ENCODE data around the gene OR2S2. TPM values are rescaled to one million over a fixed set of nuclear protein-coding genes. Genes with fewer than 3 reads are reported as not detected.

Gene OR2S2
- total and polyA plus RNA-seq, 5 experiments from 2014 or later: not detected

GRCh38 chr9:35981699-35982098 lies 23.7 kb upstream of the OR2S2 start:
- Mint-ChIP-seq H3K4me1 (peaks cover 5 to 10% (median 7%) of the 10 kb centered on the region in 4 donors), H3K4me3 (no peak overlapping the region), H3K27ac (peak overlapping the region in 1 of 10 donors; percentile 40), H3K27me3 (peaks cover 23 to 57% (median 26%) of the 10 kb centered on the region in 5 donors), H3K36me3 (no peaks in the 10 kb centered on the region), H3K9me3 (peaks cover 0 to 4% (median 0%) of the 10 kb centered on the region in 9 donors)
- DNase-seq (no peak), ATAC-seq (no peak)
- POLR2A ChIA-PET: no interaction called here

- H3K27me3 Mint-ChIP-seq: peaks cover 24 to 63% (median 28%) of the 10 kb centered on the region in 5 donors
Measured at GRCh38 chr9:35980289-35981011, 22.5 kb upstream of the OR2S2 start.

GRCh38 chr9:35978792-35979191 lies 20.8 kb upstream of the OR2S2 start:
- H3K4me3 Mint-ChIP-seq: no peak overlapping the region

More at GRCh38 chr9:35980289-35981011, 22.5 kb upstream of the OR2S2 start:
- ATAC-seq (no peak), DNase-seq (no peak)
- H3K4me1 Mint-ChIP-seq: peaks cover 5 to 10% (median 7%) of the 10 kb centered on the region in 4 donors
- peak overlapping the region in 1 of 10 donors; percentile 45 for H3K27ac Mint-ChIP-seq
- no peak overlapping the region for H3K4me3 Mint-ChIP-seq
- H3K9me3 Mint-ChIP-seq: peaks cover 6 to 14% (median 8%) of the 10 kb centered on the region in 9 donors
- POLR2A ChIA-PET: no interaction called here
- H3K36me3 Mint-ChIP-seq: peaks cover 0 to 6% (median 6%) of the 10 kb centered on the region in 3 donors

GRCh38 chr9:35976726-35977125 lies 18.8 kb upstream of the OR2S2 start:
- Mint-ChIP-seq H3K27me3 (peaks cover 27 to 68% (median 31%) of the 10 kb centered on the region in 5 donors), H3K9me3 (peaks cover 14 to 29% (median 23%) of the 10 kb centered on the region in 9 donors), H3K27ac (no peak overlapping the region), H3K36me3 (peaks cover 0 to 23% (median 21%) of the 10 kb centered on the region in 3 donors), H3K4me1 (peaks cover 8 to 19% (median 14%) of the 10 kb centered on the region in 4 donors), H3K4me3 (no peak overlapping the region)
- POLR2A ChIA-PET: interaction anchor here (0.5 kb wide), 1 partner anchor 219 kb away, joined by 5 read pairs; no protein-coding TSS in a partner anchor
- DNase-seq: no peak
- ATAC-seq: no peak

More at GRCh38 chr9:35978792-35979191, 20.8 kb upstream of the OR2S2 start:
- peaks cover 28 to 58% (median 32%) of the 10 kb centered on the region in 5 donors for H3K27me3 Mint-ChIP-seq
- peaks cover 14 to 29% (median 23%) of the 10 kb centered on the region in 9 donors for H3K9me3 Mint-ChIP-seq
- H3K36me3 Mint-ChIP-seq: peaks cover 0 to 23% (median 18%) of the 10 kb centered on the region in 3 donors
- ATAC-seq (no peak), DNase-seq (no peak)
- no peak overlapping the region for H3K27ac Mint-ChIP-seq
- peaks cover 5 to 10% (median 7%) of the 10 kb centered on the region in 4 donors for H3K4me1 Mint-ChIP-seq
- POLR2A ChIA-PET: no interaction called here

- H3K27me3 Mint-ChIP-seq: peaks cover 24 to 68% (median 27%) of the 10 kb centered on the region in 5 donors
- H3K4me1 Mint-ChIP-seq: peaks cover 7 to 17% (median 13%) of the 10 kb centered on the region in 4 donors
- POLR2A ChIA-PET: no interaction called here
- ATAC-seq (no peak), DNase-seq (no peak)
- no peak overlapping the region for H3K4me3 Mint-ChIP-seq
- no peak overlapping the region for H3K27ac Mint-ChIP-seq
- peaks cover 14 to 29% (median 23%) of the 10 kb centered on the region in 9 donors for H3K9me3 Mint-ChIP-seq
- H3K36me3 Mint-ChIP-seq: peaks cover 0 to 23% (median 21%) of the 10 kb centered on the region in 3 donors
Measured at GRCh38 chr9:35974800-35975199, 16.8 kb upstream of the OR2S2 start.

GRCh38 chr9:35972093-35972492 lies 14.1 kb upstream of the OR2S2 start:
- Mint-ChIP-seq H3K36me3 (peaks cover 0 to 23% (median 21%) of the 10 kb centered on the region in 3 donors), H3K4me1 (peaks cover 7 to 17% (median 13%) of the 10 kb centered on the region in 4 donors), H3K27me3 (peaks cover 21 to 71% (median 25%) of the 10 kb centered on the region in 5 donors), H3K9me3 (peaks cover 14 to 29% (median 23%) of the 10 kb centered on the region in 9 donors), H3K4me3 (peak overlapping the region; percentile 45 to 75 (median 69)), H3K27ac (peak overlapping the region in 1 of 10 donors; percentile 45)
- DNase-seq (peak in 8 of 10 donors; percentile 14 to 62 (median 33)), ATAC-seq (peak; percentile 87 to 93)
- POLR2A ChIA-PET: no interaction called here

GRCh38 chr9:35967042-35967441 lies 9.1 kb upstream of the OR2S2 start:
- no peak overlapping the region for H3K4me3 Mint-ChIP-seq
- no peaks in the 10 kb centered on the region for H3K9me3 Mint-ChIP-seq
- no peak overlapping the region for H3K27ac Mint-ChIP-seq
- H3K27me3 Mint-ChIP-seq: peaks cover 13 to 46% (median 14%) of the 10 kb centered on the region in 5 donors
- peaks cover 4 to 7% (median 5%) of the 10 kb centered on the region in 4 donors for H3K4me1 Mint-ChIP-seq
- no peak for DNase-seq
- no peak for ATAC-seq
- POLR2A ChIA-PET: no interaction called here
- H3K36me3 Mint-ChIP-seq: no peaks in the 10 kb centered on the region

- Mint-ChIP-seq H3K4me3 (no peak overlapping the region), H3K36me3 (no peaks in the 10 kb centered on the region), H3K9me3 (no peaks in the 10 kb centered on the region), H3K4me1 (peaks cover 0 to under 1% (median under 1%) of the 10 kb centered on the region in 4 donors), H3K27ac (no peak overlapping the region), H3K27me3 (peaks cover 7 to 41% (median 8%) of the 10 kb centered on the region in 5 donors)
- DNase-seq (no peak), ATAC-seq (no peak)
- POLR2A ChIA-PET: no interaction called here
Measured at GRCh38 chr9:35966433-35966832, 8.5 kb upstream of the OR2S2 start.

- DNase-seq (no peak), ATAC-seq (no peak)
- Mint-ChIP-seq H3K4me3 (no peak overlapping the region), H3K27me3 (peaks cover 0 to 29% (median 7%) of the 10 kb centered on the region in 5 donors), H3K27ac (no peak overlapping the region), H3K4me1 (no peaks in the 10 kb centered on the region), H3K9me3 (no peaks in the 10 kb centered on the region), H3K36me3 (no peaks in the 10 kb centered on the region)
- POLR2A ChIA-PET: no interaction called here
Measured at GRCh38 chr9:35965011-35965410, 7.1 kb upstream of the OR2S2 start.

- peak overlapping the region in 1 of 10 donors; percentile 35 for H3K27ac Mint-ChIP-seq
- no peaks in the 10 kb centered on the region for H3K36me3 Mint-ChIP-seq
- POLR2A ChIA-PET: no interaction called here
- DNase-seq: no peak
- H3K4me1 Mint-ChIP-seq: no peaks in the 10 kb centered on the region
- no peak for ATAC-seq
- H3K9me3 Mint-ChIP-seq: no peaks in the 10 kb centered on the region
- H3K4me3 Mint-ChIP-seq: no peak overlapping the region
- peaks cover 0 to 22% (median 7%) of the 10 kb centered on the region in 5 donors for H3K27me3 Mint-ChIP-seq
Measured at GRCh38 chr9:35962126-35962906, 4.4 kb upstream of the OR2S2 start.

GRCh38 chr9:35960039-35960655 lies 2.2 kb upstream of the OR2S2 start:
- no peak for DNase-seq
- no peaks in the 10 kb centered on the region for H3K9me3 Mint-ChIP-seq
- H3K27me3 Mint-ChIP-seq: peaks cover 0 to 20% (median 14%) of the 10 kb centered on the region in 5 donors
- ATAC-seq: no peak
- H3K36me3 Mint-ChIP-seq: no peaks in the 10 kb centered on the region
- no peak overlapping the region for H3K4me3 Mint-ChIP-seq
- H3K4me1 Mint-ChIP-seq: peaks cover 0 to 1% (median 0%) of the 10 kb centered on the region in 4 donors
- POLR2A ChIA-PET: no interaction called here
- no peak overlapping the region for H3K27ac Mint-ChIP-seq

- POLR2A ChIA-PET: interaction anchor here (0.5 to 0.7 kb wide), 2 partner anchors 216 to 224 kb away, joined by 3 read pairs; no protein-coding TSS in a partner anchor
- ATAC-seq (no peak), DNase-seq (no peak)
- Mint-ChIP-seq H3K36me3 (no peaks in the 10 kb centered on the region), H3K27me3 (peaks cover 4 to 24% (median 15%) of the 10 kb centered on the region in 5 donors), H3K4me1 (peaks cover 4 to 7% (median 5%) of the 10 kb centered on the region in 4 donors), H3K4me3 (no peak overlapping the region), H3K9me3 (no peaks in the 10 kb centered on the region), H3K27ac (no peak overlapping the region)
Measured at GRCh38 chr9:35956651-35957050, 1.3 kb downstream of the OR2S2 start.

Data from naive thymus-derived CD8-positive, alpha-beta T cell (primary cell).